ENCODE data around the gene JUP.

Gene JUP

GRCh38 chr17:41707803-41708669 is 78.5 kb downstream of the JUP start:
- no peak for DNase-seq (ENCODE audit: extremely low read depth, low read depth)
- H3K4me3 ChIP-seq (replicated peaks; ENCODE audit: low read depth, low read length), result no peak overlapping the region
- no peak for TF ChIP-seq CTCF (IDR thresholded peaks at IDR 0.05; ENCODE audit: low read depth, low read length, missing control alignments)

DNA sequence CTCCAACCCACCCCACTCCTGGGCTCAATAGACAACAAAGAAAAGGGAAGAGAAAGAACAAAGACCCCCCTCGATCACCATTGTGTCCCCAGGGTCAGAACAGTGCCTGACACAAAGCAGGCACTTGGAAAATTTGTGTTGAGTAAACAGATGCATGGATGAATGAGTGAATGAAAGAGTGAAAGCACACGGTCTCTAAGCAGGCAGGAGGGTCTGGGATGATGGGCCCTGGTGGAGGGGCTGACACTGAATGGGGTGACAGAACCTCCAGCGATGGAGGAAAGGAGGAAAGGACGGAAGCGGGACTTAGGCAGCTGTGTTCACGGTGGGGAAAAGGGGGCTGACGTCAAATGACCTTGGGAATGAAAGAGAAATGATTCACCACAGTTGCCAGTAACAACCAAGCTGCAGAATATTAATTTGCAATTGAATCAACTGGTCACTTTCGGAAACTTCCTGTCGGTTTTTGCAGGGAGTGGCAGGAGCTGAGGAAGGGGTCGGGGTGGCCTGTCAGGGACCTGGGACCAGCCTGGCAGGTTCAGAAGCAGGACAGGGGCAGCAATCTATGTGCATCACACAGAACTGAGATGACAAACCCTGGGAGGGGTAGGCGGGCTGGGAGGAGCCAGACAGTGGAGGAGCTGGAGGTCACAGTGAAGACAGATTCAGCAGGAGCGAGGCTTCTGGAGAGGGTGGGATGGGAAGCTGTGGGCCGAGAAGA is 81.1 kb downstream of the JUP start:
- TF ChIP-seq CTCF (IDR thresholded peaks at IDR 0.05; ENCODE audit: low read depth, low read length, missing control alignments), result no peak
- H3K4me3 ChIP-seq (replicated peaks; ENCODE audit: low read depth, low read length), result no peak overlapping the region
- no peak for DNase-seq (ENCODE audit: extremely low read depth, low read depth)

All from HFF-Myc (cell line).